Left cardiac atrium (tissue), 4 donors: ENCODE data around the gene PNLIP. TPM values are rescaled to one million over a fixed set of nuclear protein-coding genes. Genes with fewer than 3 reads are reported as not detected.

Source experiments
- ATAC-seq, 2 donors: fragments of 200-7000 bp; cut with Tn5 transposase; one replicate each; pipeline ENCODE4 v1.9.1; 2020; ENCODE audit warnings: mild to moderate bottlenecking in 2 of 2, moderate library complexity in 2 of 2
- DNase-seq: peaks from one replicate; pipeline ENCODE4 v3.0.0-alpha.2; 2020
- intact Hi-C, 2 donors: fragments of 100-400 bp; cut with DNase I; formaldehyde crosslinking; loops; one replicate each; pipeline versions ENCODE4 v1.14.1 to v1.15.1; 2022 to 2023
- total RNA-seq, 2 donors: library from RNA; stranded (reverse); fragmentation: NEBNext Ultra II Directional; extraction: Animal tissue kit (Norgen Biotek cat#: 25700); gene quantifications; one replicate each; pipeline ENCODE4 v1.2.1, GENCODE V29; 2021
- donor health status: DM: no; HTN: yes; CAD: no.
- donor health status: DM: no; HTN: yes; CAD: no; lungs with severe emphysema.
- donor health status: DM: yes; HTN: yes; CAD: no.
- donor health status: Dilated cardiomyopathy.

The PNLIP gene
- total RNA-seq, 2 donors from 2014 or later: not detected

- ATAC-seq: no peak
- intact Hi-C loops: no loop called here
- no peak for DNase-seq
Observed at GRCh38 chr10:116610443-116611152, 64.9 kb downstream of the PNLIP start.

- DNase-seq: no peak
- intact Hi-C loops: no loop called here
- no peak for ATAC-seq
Observed at GRCh38 chr10:116611153-116611545, 65.4 kb downstream of the PNLIP start.

- intact Hi-C loops: no loop called here
- ATAC-seq: no peak
- DNase-seq: no peak
Observed at GRCh38 chr10:116612107-116612769, 66.5 kb downstream of the PNLIP start.

GRCh38 chr10:116613471-116613870 is 67.7 kb downstream of the PNLIP start:
- intact Hi-C loops: no loop called here
- DNase-seq: no peak
- no peak for ATAC-seq

GRCh38 chr10:116614796-116615195 is 69.1 kb downstream of the PNLIP start:
- ATAC-seq: no peak
- DNase-seq: no peak
- intact Hi-C loops: no loop called here

GRCh38 chr10:116615199-116615776 is 69.6 kb downstream of the PNLIP start:
- ATAC-seq: no peak
- DNase-seq: no peak
- intact Hi-C loops: no loop called here

Other genes with a start within 250 kb of the PNLIP start
- not detected for gene CCDC172, start 221.5 kb upstream of the PNLIP start, total RNA-seq
- gene PNLIPRP3, start 118.1 kb upstream of the PNLIP start, total RNA-seq: not detected
- gene PNLIPRP1, start 45.0 kb downstream of the PNLIP start, total RNA-seq: not detected
- not detected for gene PNLIPRP2, start 75.0 kb downstream of the PNLIP start, total RNA-seq
- gene HSPA12A, start 196.6 kb downstream of the PNLIP start, total RNA-seq: 10 to 100 TPM; 16.6 to 23.4 TPM